SH-SY5Y (cell line): ENCODE data around the gene ETV6.

Experiments
- GATA2 ChIP-seq: IDR thresholded peaks from 2 replicates; pipeline ENCODE4 v1.6.1; 2011; ENCODE audit warnings: mild to moderate bottlenecking, low read depth, low read length
- GATA3 ChIP-seq: IDR thresholded peaks from 2 replicates; pipeline ENCODE4 v1.6.1; 2011; ENCODE audit warnings: low read depth, mild to moderate bottlenecking, low read length, moderate library complexity

- TF ChIP-seq GATA2 (no peak), GATA3 (no peak)
Observed at GRCh38 chr12:11807458-11807857, 158.0 kb downstream of the ETV6 start.
